Panc1 (cell line): Measurements from ENCODE around the gene PARP11. TPM values are rescaled to one million over a fixed set of nuclear protein-coding genes. Genes with fewer than 3 reads are reported as not detected.

Source experiments
- ATAC-seq: fragments of 200-7000 bp; cut with Tn5 transposase; 2 replicates; pipeline ENCODE4 v1.9.1; 2020; ENCODE audit warnings: mild to moderate bottlenecking, moderate library complexity
- BruUV-seq: library from RNA; stranded (reverse); fragments of 400-500 nt; replicated peaks from 2 replicates; lab custom pipeline; 2021; lab: Mats Ljungman, UMichigan
- CTCF ChIA-PET: fragments of 300-600 bp; sonication (Branson Sonifier 250); formaldehyde crosslinking; loops from one replicate; lab custom pipeline; 2022; ENCODE audit warnings: antibody characterized with exemption; lab: Charles Lee
- POLR2A ChIA-PET: fragments of 300-600 bp; sonication (Branson Sonifier 250); formaldehyde crosslinking; loops from one replicate; lab custom pipeline; 2022; ENCODE audit warnings: antibody characterized with exemption; lab: Charles Lee
- DNase-seq: peaks from one replicate; pipeline ENCODE4 v3.0.0-alpha.2; 2010; ENCODE audit warnings: low read depth, low spot score
- H3K27ac ChIP-seq: 2 replicates; pipeline ENCODE4 v1.5.1; 2011; ENCODE audit warnings: mild to moderate bottlenecking, low read length, inconsistent platforms
- H3K27me3 ChIP-seq: fragments of 200-500 bp; sonication (Bioruptor generic); 2 replicates; pipeline ENCODE4 v1.6.0; 2014; ENCODE audit warnings: low read length, inconsistent platforms; ENCODE audit not compliant: control insufficient read depth, insufficient read depth
- H3K36me3 ChIP-seq: fragments of 200-500 bp; sonication (Bioruptor generic); 2 replicates; pipeline ENCODE4 v1.5.1; 2014; ENCODE audit warnings: inconsistent platforms, mild to moderate bottlenecking, low read length, moderate library complexity; ENCODE audit not compliant: control insufficient read depth, insufficient read depth
- H3K4me1 ChIP-seq: 2 replicates; pipeline ENCODE4 v1.5.1; 2011; ENCODE audit warnings: inconsistent platforms, mild to moderate bottlenecking, low read length, moderate library complexity; ENCODE audit not compliant: control insufficient read depth, insufficient read depth
- H3K4me3 ChIP-seq, 2 experiments: 2 replicates each; pipeline ENCODE4 v1.5.1; 2011 to 2012; ENCODE audit warnings: low read depth in 2 of 2, low read length in 2 of 2, mild to moderate bottlenecking in 2 of 2, inconsistent platforms in 1 of 2, moderate library complexity in 1 of 2
- H3K9me3 ChIP-seq: fragments of 200-500 bp; sonication (Bioruptor generic); 2 replicates; pipeline ENCODE4 v1.5.1; 2014; ENCODE audit warnings: low read depth, mild to moderate bottlenecking, inconsistent platforms, low read length, moderate library complexity; ENCODE audit not compliant: control insufficient read depth, insufficient read depth
- CTCF ChIP-seq: fragments of 450-650 bp; IDR thresholded peaks from 2 replicates; pipeline ENCODE4 v1.5.1; 2017; ENCODE audit warnings: mild to moderate bottlenecking
- POLR2AphosphoS5 ChIP-seq: IDR thresholded peaks from 2 replicates; pipeline ENCODE4 v1.6.1; 2012; ENCODE audit warnings: mild to moderate bottlenecking, low read depth, low read length, moderate library complexity
- REST ChIP-seq, 2 experiments: IDR thresholded peaks; 2 replicates each; pipeline ENCODE4 v1.6.1; 2011 to 2012; ENCODE audit warnings: low read depth in 2 of 2, control low read depth in 1 of 2, low read length in 1 of 2, mild to moderate bottlenecking in 1 of 2, moderate library complexity in 1 of 2; ENCODE audit not compliant: insufficient read depth in 1 of 2
- SIN3A ChIP-seq: IDR thresholded peaks from 2 replicates; pipeline ENCODE4 v1.6.1; 2012; ENCODE audit warnings: low read depth, mild to moderate bottlenecking, low read length, moderate library complexity, borderline replicate concordance; ENCODE audit not compliant: insufficient read depth
- TCF7L2 ChIP-seq: IDR thresholded peaks from 2 replicates; pipeline ENCODE4 v1.6.1; 2011; ENCODE audit warnings: mild to moderate bottlenecking, low read depth, low read length, inconsistent platforms
- in situ Hi-C: cut with HindIII; loops from 2 replicates; pipeline ENCODE4 v1.10.0; 2016; ENCODE audit warnings: low sequenced_read_pairs, low pct_unique_long_range_greater_than_20kb
- intact Hi-C: fragments of 100-400 bp; cut with micrococcal nuclease; formaldehyde crosslinking; loops from one replicate; pipeline ENCODE4 v1.10.0; 2022; ENCODE audit not compliant: unreplicated experiment
- total RNA-seq: library from RNA; stranded (reverse); gene quantifications from one replicate; pipeline ENCODE4 v1.2.1, GENCODE V29; 2021; ENCODE audit not compliant: unreplicated experiment

Gene PARP11
- total RNA-seq, 1 experiment from 2014 or later, result 7.3 TPM

DNA sequence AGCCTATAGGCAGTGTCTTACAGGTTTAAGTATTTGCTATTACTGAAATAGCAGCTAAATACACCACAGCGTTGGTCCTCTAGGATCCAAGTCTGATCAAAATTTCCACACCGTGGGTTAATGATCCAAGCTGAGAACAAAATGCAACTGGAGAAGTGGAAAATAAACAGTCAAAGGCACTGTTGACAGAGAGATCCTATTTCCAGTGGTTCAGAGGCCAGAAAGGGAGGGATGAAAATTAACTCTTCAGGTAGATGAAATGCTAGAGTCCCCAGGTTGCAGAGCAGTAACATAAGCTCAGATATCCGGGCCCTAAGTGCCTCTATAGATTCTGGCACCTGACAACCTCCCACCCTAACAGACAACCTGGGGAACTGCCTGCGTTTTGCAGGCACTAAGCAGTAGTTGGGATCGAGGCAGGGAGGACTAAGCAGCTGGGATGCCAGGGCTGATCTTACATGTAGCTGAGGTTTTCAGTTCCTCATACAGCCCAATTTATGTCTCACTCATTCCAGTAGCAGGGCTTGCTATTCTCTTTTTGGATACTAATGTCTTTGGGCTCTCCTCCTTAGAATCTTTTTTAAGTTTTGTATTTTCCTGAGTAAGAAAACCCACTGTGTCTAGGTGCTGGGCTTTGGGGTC is 77.6 kb downstream of the PARP11 start:
- no peaks in the 10 kb centered on the region for H3K4me1 ChIP-seq
- DNase-seq (no peak), ATAC-seq (no peak)
- no peak overlapping the region for H3K27ac ChIP-seq
- no TSS peak for BruUV-seq
- H3K27me3 ChIP-seq, result no peaks in the 10 kb centered on the region; the same call in 1 of the 2 replicates
- no peak overlapping the region for H3K4me3 ChIP-seq
- ChIA-PET POLR2A (no interaction called here), CTCF (no interaction called here)
- TF ChIP-seq CTCF (no peak), SIN3A (no peak), REST (IDR thresholded peaks at IDR 0.05; ENCODE audit: insufficient read depth in 1 of 2, low read depth in 2 of 2, low read length in 1 of 2) (no peak), TCF7L2 (no peak)
- intact Hi-C loops, result no loop called here
- H3K9me3 ChIP-seq, result no peaks in the 10 kb centered on the region
- H3K36me3 ChIP-seq, result no peaks in the 10 kb centered on the region
- in situ Hi-C loops, result no loop called here

GRCh38 chr12:3795066-3795465 is 78.1 kb downstream of the PARP11 start:
- Histone ChIP-seq H3K4me1 (no peaks in the 10 kb centered on the region), H3K27me3 (no peaks in the 10 kb centered on the region; the same call in 1 of the 2 replicates), H3K9me3 (no peaks in the 10 kb centered on the region), H3K4me3 (no peak overlapping the region), H3K27ac (no peak overlapping the region), H3K36me3 (no peaks in the 10 kb centered on the region)
- in situ Hi-C loops (no loop called here), intact Hi-C loops (no loop called here)
- DNase-seq (no peak), ATAC-seq (no peak)
- BruUV-seq, result no TSS peak
- ChIA-PET CTCF (no interaction called here), POLR2A (no interaction called here)
- TF ChIP-seq SIN3A, result no peak
- no peak for TF ChIP-seq REST (IDR thresholded peaks at IDR 0.05; ENCODE audit: insufficient read depth in 1 of 2, low read depth in 2 of 2, low read length in 1 of 2)
- TF ChIP-seq POLR2AphosphoS5, result no peak
- TF ChIP-seq CTCF, result no peak
- no peak for TF ChIP-seq TCF7L2
